HG02623 (cell line): ENCODE data around the gene ERAS.

ENCODE experiments used
- ATAC-seq: cut with Tn5 transposase; IDR thresholded peaks from one replicate; pipeline ENCODE4 v1.9.1; 2021; ENCODE audit warnings: moderate library complexity; ENCODE audit not compliant: unreplicated experiment

Gene ERAS, protein sequence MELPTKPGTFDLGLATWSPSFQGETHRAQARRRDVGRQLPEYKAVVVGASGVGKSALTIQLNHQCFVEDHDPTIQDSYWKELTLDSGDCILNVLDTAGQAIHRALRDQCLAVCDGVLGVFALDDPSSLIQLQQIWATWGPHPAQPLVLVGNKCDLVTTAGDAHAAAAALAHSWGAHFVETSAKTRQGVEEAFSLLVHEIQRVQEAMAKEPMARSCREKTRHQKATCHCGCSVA

DNA sequence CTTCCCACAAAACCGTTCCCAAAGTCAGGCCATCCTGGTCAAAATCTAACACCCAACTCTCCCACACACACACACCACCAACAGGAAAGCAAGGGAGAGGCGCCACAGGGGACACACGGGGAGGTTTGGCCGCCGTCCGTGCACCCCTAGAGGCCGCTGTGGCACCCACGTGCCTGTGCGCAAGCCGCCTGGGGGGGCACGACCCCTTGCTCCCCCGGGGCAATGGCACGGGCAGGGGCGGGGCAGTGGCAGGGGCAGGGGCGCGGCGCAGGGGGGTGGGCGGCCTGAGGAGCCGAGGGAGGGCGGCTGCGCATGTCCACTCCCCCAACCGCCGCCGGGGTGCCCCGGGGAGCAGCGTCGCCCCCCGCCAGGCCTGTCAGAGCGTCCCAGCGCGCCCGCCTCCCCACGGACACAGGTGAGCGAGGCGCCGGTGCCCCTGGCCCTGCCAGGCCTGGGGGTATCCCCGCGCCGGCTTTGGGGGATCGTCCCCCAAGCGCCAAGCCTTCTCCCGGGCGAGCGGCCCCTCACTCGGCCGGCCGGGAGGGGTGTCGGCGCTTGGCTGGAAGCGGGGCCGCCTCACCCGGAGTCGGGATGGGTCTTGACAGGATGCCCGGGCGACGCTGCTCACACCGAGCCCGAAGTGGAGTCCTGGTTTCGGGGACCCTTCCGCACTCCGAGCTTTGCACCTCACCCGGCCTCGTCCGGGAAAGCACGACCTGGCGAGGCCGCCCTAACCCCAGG, at the start of gene ERAS:
Gene ERAS, plus strand, starts transcription at position 379 of the 741 bp plus-strand sequence. CDS start 2,611 bp downstream, outside the sequence.
- no peak for ATAC-seq

- no peak for ATAC-seq
These were observed 49.4 kb upstream of the ERAS start for GRCh38 chrX:48776818-48777439.

DNA sequence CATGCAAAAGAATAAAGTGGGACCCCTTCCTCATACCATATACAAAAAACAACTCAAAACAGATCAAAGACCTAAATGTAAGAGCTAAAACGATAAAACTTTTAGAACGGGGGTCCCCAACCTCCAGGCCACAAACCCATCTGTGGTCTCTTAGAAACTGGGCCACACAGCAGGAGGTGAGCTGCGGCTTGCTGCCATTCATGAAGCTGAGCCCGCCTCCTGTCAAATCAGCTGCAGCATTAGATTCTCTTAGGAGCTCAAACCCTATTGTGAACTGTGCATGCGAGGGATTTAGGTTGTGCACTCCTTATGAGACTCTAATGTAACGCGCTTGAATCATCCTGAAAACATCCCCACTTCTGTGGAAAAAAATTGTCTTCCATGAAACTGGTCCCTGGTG, 46.9 kb upstream of the ERAS start:
- ATAC-seq = no peak

- ATAC-seq = no peak
These were observed 44.6 kb upstream of the ERAS start for GRCh38 chrX:48781705-48782104.

- no peak for ATAC-seq
These were observed 44.1 kb upstream of the ERAS start for GRCh38 chrX:48782216-48782615.

- no peak for ATAC-seq
These were observed 43.5 kb upstream of the ERAS start for GRCh38 chrX:48782795-48783194.

DNA sequence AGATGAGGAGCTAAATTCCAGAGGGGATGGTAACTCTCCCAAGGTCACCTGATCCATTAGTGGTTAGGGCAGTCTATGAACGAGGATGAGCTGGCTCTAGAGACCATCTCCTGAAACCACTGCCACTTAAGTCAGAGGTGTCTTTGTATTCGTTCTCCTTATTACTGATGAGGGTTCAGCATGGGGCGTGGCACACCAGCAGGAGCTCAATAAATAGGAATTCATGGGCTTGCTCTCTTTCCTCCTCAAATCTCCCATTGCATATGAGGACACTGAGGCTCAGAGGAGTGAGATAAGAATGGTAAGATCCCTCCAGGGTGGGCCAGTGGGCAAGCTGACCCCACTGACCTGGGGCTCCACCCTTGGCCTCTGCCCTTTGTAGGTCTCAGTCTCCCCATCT, 41.6 kb upstream of the ERAS start:
- no peak for ATAC-seq

DNA sequence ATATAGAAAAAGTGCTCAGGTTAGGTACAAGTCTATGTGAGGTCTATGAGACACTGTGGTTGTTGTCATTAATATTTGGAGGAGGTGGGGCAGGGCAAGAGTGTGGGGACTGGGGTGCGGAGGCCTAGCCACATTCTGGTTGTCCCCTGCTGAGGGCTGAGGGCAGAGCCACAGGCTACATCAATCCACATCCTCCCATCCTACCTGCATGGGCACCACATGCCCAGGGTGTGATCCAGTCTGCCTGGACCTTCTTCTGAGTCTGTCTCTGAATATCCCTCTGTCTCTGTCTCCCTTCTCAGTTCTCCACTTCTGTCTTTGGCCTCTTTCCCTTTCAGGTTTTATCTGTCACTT, 41.1 kb upstream of the ERAS start:
- ATAC-seq = no peak

DNA sequence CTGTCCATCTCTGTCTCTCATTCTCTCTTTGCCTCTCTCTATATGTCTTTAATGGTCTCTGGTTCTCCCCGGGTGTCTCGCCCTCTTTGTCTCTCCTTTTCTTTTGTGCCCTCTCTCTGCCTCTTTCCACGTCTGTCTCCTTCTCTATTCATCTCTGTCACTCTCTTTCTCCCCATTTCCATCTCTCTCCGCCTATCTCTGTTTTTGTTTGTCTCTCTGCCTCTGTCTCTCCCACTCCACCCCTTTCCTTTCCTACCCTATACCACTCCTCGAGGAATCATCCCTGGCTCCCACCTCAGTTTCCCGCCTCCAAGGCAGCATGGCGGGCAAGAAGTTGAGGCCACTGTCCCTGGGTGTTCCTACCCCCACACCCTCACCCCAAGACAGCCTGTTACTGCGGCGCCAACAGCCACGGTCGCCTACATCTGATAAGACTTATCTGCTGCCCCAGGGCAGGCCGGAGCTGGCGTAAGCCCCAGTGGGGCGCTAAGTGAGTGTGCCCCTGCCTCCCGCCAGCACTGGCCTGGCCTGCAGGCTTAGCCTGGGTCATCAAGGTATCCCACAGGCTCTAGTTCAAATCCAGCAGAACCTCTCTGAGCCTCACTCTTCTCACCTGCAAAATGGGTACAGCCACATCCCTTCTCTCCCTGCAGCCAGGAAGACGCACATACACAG, 40.6 kb upstream of the ERAS start:
- no peak for ATAC-seq

- no peak for ATAC-seq
These were observed 39.9 kb upstream of the ERAS start, which contains the start of gene GATA1 for GRCh38 chrX:48786341-48786800. Gene GATA1, plus strand, starts transcription at chrX:48786590. Its CDS starts 4,520 bp downstream, at chrX:48791110.

DNA sequence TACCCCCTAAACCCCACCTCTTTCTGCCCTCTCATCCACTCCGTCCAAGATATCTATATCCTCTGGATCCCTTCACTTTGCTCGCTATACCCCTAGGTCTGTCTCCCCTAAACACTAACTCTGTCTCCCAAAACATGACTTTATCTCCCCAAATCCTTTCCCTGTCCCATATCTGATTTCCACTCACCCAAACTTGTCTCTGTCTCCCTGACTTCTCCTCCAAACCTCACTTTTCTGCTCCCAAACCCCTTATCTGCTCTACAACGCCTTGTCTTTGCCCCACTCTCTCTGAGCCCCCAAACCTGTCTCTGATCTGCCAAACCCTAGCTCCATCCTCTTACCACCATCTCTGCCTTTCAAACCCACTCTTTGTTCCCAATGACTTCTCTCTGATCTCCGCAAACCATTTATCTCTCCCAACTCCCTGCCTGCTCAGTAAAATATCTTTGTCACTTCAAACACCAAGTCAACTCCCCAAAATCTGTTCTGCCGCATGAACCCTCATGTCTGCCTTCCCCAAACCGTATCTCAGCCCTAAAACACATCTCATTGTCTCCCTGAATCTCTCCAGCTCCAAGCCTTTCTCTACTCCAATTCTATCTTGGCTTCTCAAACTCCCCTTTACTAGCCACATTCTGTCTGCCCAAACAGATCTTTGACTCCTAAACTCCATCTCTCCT, 39.3 kb upstream of the ERAS start:
- no peak for ATAC-seq

DNA sequence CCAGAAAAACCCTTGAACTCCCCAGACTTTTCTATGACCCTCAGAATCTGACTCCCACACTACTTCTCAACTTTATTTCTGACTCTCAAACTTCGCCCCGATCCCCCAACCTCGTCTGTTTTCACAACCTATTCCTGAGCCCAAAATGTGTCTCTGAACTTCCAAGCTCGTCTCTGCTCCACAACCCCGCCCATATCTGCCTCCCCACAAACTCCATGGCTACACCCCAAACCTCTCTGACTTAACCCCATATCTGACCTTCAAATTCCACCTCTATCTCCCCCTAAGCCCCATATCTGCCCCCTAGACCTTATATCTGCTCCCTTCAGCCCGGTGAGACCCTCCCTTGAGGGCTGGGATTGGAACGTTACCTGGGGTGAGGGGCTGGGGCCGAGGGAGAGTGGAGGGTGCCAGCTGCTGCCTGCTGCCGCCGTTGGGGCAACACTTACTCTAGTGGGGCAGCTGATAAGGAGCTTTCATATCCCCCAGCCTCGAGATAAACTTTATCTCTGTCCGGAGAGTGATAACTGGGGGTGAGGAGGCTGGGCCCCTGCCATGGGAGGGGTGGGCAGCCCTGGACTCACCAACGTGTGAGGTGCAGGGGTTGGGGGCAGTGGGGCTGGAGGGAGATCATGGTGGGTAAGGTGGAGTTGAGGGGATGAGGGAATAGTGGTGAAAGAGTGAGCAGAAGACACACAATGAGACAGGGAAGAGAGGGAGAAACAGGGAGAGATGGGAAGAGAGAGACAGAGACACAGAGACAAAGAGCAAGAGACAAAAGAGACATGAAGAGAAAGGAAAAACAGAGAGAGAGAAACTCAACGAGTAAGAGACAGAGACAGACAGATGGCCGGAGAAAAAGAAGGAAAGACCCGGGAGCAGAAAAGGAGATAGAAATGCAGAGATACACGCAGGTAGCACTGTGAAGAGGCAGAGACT, 38.5 kb upstream of the ERAS start:
- ATAC-seq = no peak

DNA sequence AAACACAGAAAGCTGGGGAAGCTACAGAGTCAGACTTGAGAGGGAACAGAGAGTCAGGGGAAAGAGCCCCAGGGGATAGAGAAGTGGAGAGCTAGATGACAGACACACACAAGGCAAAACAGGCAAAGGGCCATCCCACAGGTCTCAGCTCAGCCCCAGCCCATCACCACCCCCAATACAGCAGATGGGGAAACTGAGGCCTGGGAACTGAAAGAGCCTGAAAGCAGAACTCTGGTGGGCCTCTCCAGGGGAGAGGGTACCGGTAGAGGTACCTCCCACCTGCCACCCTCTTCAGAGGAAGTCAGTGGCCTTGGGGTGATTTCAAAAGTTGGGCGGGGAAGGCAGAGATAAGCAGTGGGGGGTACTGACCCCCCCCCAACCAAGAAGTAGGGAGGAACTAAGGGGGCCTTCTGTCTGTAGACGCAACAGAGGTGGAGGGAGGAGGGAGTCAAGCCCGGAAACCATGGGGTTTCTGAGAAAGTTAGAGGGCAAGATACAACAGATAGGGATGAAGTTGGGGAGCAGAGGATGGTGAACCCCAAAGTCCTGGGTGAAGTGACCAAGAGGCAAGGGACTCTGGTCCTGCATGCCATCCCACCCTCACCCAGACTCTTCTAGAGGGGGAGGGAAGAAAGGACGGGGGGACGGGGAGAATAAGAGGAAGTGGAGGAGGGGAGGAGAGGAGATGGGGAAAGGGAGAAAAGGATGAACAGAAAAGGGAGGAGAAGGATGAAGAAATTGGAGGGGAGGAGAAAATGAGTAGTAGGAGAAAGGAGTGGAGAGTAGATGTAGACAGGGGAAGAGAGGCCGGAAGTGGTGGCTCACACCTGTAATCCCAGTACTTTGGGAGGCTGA, 36.7 kb upstream of the ERAS start:
- no peak for ATAC-seq

DNA sequence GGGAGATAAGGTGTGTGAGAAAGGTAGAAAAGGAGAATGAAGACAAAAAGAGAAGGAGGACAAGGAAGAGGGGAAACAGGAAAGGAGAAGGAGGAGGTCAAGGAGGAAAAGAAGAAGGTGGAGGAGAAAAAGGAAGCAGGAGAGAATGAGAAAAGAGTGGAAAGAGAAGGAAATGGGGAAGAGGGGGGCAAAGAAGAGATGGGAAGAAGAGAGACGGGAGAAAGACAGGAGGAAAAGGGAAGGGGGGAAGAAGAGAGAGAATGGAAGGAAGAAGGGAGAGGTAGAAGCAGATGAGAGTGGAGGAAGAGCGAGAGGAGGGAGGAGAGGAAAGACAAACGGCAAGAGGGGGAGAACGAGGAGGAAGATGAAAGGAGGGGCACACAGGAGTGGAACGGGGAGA, 35.8 kb upstream of the ERAS start:
- no peak for ATAC-seq

DNA sequence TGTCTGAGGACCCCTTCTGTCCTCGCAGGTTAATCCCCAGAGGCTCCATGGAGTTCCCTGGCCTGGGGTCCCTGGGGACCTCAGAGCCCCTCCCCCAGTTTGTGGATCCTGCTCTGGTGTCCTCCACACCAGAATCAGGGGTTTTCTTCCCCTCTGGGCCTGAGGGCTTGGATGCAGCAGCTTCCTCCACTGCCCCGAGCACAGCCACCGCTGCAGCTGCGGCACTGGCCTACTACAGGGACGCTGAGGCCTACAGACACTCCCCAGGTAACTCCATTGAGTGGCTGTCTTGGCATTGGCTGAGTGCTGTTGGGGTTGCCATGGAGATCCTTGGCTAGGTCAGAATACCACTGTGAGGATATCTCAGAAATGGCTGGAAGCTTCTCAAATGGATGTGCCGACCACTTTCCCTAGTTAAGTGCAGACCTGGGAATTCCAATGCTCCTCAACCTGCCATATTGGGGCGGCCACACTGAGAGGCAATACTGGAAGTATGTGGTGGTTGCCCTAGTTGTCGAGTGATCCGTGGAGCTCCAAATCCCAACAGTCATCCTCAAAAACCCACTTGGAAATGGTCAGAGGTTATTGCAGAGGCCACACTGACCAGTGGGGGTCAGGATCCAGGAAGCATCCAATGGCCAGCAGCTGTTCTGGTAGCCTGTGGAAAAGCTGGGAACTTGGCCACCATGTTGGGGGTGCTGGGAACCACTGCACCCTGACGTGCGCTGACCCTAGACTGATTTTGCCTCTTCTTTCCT, 35.1 kb upstream of the ERAS start:
- no peak for ATAC-seq

- no peak for ATAC-seq
These were observed 34.1 kb upstream of the ERAS start for GRCh38 chrX:48792219-48792618.

GRCh38 chrX:48793935-48794334, 32.4 kb upstream of the ERAS start:
- no peak for ATAC-seq

DNA sequence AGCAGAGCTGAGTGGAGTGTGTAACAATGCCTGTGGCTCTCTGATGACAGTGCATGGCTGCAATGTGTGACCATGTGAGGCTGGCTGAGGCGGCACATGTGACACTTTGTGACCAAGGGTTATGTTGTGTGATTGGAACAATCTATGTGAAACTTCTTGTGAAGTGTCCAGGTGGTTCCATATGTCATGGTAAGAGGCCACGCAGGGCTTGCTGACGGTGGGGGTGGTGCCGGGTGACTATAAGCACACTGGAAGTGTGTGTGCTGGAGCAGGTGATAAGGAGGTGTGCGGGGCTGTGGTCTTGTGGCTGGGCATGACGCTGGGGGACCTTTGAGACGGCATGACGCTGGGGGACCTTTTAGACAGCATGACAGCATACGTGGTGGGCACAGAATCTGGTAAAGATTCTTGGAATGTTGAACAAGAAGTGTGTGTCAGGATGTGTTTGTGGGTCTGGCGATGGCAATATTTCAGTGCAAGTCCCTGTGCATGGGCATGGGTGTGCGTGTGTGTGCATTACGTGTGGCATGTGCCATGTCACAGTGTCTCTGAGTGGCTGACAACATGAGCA, 31.9 kb upstream of the ERAS start:
- no peak for ATAC-seq
